ENCODE results near the gene TRIM2. TPM values are rescaled to one million over a fixed set of nuclear protein-coding genes. Genes with fewer than 3 reads are reported as not detected.
A peak's percentile ranks its signal among the peaks of the same experiment; 100 is the strongest.

Gene TRIM2
- polyA plus RNA-seq, 3 donors = 0.50 to 0.96 (median 0.76) TPM

- peak; percentile 43 to 60 (median 48) for DNase-seq
- H4K20me1 ChIP-seq (ENCODE audit: insufficient read depth, low read length) = no peaks in the 10 kb centered on the region
- intact Hi-C loops (cut with micrococcal nuclease) = no loop called here
- peak overlapping the region; percentile 6 to 23 for H3K27ac ChIP-seq (ENCODE audit: low read depth in 1 of 2, low read length in 2 of 2)
- peak overlapping the region; percentile 90 for H3K4me2 ChIP-seq (replicated peaks; ENCODE audit: extremely low read depth, low read length, poor library complexity, severe bottlenecking)
- peak overlapping the region; percentile 72 for H3K9ac ChIP-seq (ENCODE audit: insufficient read depth, low read length, poor library complexity, severe bottlenecking)
- H3K27me3 ChIP-seq (ENCODE audit: control insufficient read depth in 2 of 2, insufficient read depth in 2 of 2, low read length in 2 of 2) = peaks cover 3 to 5% of the 10 kb centered on the region in 2 donors
- Mint-ChIP-seq H3K4me1 (peaks cover 26% of the 10 kb centered on the region), H3K27me3 (ENCODE audit: low read depth in 3 of 3) (peaks cover 12 to 32% (median 19%) of the 10 kb centered on the region in 3 donors), H3K9me3 (peaks cover 16 to 35% (median 22%) of the 10 kb centered on the region in 7 donors), H3K4me3 (peak overlapping the region; percentile 94 to 96), H3K27ac (peak overlapping the region in 6 of 7 donors; percentile 8 to 65 (median 58)), H3K36me3 (peaks cover 6 to 9% of the 10 kb centered on the region in 2 donors)
- H2AFZ ChIP-seq (ENCODE audit: insufficient read depth, low read depth, low read length, poor library complexity, severe bottlenecking) = peak overlapping the region; percentile 93
- H3K4me1 ChIP-seq (ENCODE audit: control insufficient read depth in 1 of 2, insufficient read depth in 2 of 2, low read length in 2 of 2) = peaks cover 9 to 16% of the 10 kb centered on the region in 2 donors
- H3K4me3 ChIP-seq (replicated peaks in 1 of 3; ENCODE audit: low read depth in 2 of 3, low read length in 3 of 3) = peak overlapping the region; percentile 50 to 86 (median 53)
- peaks cover 0 to 5% of the 10 kb centered on the region in 2 donors for H3K36me3 ChIP-seq (replicated peaks in 1 of 2; ENCODE audit: control insufficient read depth in 1 of 2, insufficient read depth in 2 of 2, low read length in 2 of 2)
- 12% methylated on average over 28 of the region's 30 CpGs for WGBS (ENCODE audit: insufficient coverage)
- peaks cover 0 to 14% of the 10 kb centered on the region in 2 donors for H3K9me3 ChIP-seq (replicated peaks in 1 of 2; ENCODE audit: control insufficient read depth in 1 of 2, insufficient read depth in 1 of 2, low read length in 2 of 2)
- TF ChIP-seq, protein P1, sequence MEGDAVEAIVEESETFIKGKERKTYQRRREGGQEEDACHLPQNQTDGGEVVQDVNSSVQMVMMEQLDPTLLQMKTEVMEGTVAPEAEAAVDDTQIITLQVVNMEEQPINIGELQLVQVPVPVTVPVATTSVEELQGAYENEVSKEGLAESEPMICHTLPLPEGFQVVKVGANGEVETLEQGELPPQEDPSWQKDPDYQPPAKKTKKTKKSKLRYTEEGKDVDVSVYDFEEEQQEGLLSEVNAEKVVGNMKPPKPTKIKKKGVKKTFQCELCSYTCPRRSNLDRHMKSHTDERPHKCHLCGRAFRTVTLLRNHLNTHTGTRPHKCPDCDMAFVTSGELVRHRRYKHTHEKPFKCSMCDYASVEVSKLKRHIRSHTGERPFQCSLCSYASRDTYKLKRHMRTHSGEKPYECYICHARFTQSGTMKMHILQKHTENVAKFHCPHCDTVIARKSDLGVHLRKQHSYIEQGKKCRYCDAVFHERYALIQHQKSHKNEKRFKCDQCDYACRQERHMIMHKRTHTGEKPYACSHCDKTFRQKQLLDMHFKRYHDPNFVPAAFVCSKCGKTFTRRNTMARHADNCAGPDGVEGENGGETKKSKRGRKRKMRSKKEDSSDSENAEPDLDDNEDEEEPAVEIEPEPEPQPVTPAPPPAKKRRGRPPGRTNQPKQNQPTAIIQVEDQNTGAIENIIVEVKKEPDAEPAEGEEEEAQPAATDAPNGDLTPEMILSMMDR (IDR thresholded peaks at IDR 0.05) = no peak
- H3K79me2 ChIP-seq (ENCODE audit: insufficient read depth, low read length) = no peaks in the 10 kb centered on the region
These were observed 17.8 kb downstream of the TRIM2 start for GRCh38 chr4:153221783-153222706.

DNA sequence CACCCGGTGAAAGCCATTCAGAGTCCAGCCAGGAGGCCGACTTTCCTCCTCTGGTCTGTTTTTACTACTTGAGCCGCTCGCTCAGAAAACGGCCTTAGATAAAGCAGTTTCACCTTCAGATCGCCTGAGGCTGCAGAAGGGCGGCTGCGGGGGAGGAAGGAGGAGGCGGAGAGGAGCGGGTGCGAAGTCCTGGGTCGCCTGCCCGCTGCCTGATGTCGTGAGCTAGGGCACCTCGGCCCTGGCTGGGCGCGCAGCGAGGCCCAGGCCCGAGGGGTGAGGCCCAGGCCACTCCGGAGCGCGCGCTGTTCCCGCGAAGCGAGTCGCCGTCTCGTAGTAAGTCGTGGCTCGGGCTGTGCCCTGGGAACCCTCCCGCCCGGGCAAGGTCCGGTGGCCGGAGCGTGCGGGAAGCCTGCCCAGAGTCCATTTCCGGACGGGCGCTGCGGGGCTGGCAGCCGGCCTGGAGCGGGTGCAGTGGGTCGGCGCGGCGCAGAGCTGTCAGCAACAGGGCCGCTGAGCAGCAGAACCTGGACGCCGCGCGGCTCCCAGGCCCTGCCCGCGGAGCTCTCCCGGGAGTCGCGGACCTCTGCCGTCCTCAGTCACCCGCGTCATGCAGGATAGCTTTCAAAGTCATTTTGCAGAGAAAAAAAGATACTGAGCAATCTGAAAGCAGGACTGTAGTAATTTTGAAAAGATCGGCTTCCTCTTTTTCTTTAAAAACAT lies 18.6 kb downstream of the TRIM2 start:
- peak; percentile 10 to 32 (median 15) for DNase-seq
- H3K4me3 ChIP-seq (replicated peaks in 1 of 3; ENCODE audit: low read depth in 2 of 3, low read length in 3 of 3) = peak overlapping the region; percentile 50 to 86 (median 53)
- Mint-ChIP-seq H3K4me1 (peaks cover 22% of the 10 kb centered on the region), H3K4me3 (peak overlapping the region; percentile 94 to 96), H3K27ac (peak overlapping the region in 5 of 7 donors; percentile 8 to 60 (median 50)), H3K9me3 (peaks cover 16 to 35% (median 22%) of the 10 kb centered on the region in 7 donors), H3K36me3 (peaks cover 6 to 9% of the 10 kb centered on the region in 2 donors), H3K27me3 (ENCODE audit: low read depth in 3 of 3) (peaks cover 12 to 28% (median 19%) of the 10 kb centered on the region in 3 donors)
- H2AFZ ChIP-seq (ENCODE audit: insufficient read depth, low read depth, low read length, poor library complexity, severe bottlenecking) = peak overlapping the region; percentile 93
- H4K20me1 ChIP-seq (ENCODE audit: insufficient read depth, low read length) = no peaks in the 10 kb centered on the region
- TF ChIP-seq, protein P1 (IDR thresholded peaks at IDR 0.05) = no peak
- peaks cover 0 to 14% of the 10 kb centered on the region in 2 donors for H3K9me3 ChIP-seq (replicated peaks in 1 of 2; ENCODE audit: control insufficient read depth in 1 of 2, insufficient read depth in 1 of 2, low read length in 2 of 2)
- H3K9ac ChIP-seq (ENCODE audit: insufficient read depth, low read length, poor library complexity, severe bottlenecking) = peak overlapping the region; percentile 72
- no peaks in the 10 kb centered on the region for H3K79me2 ChIP-seq (ENCODE audit: insufficient read depth, low read length)
- peak overlapping the region; percentile 90 for H3K4me2 ChIP-seq (replicated peaks; ENCODE audit: extremely low read depth, low read length, poor library complexity, severe bottlenecking)
- peaks cover 0 to 5% of the 10 kb centered on the region in 2 donors for H3K36me3 ChIP-seq (replicated peaks in 1 of 2; ENCODE audit: control insufficient read depth in 1 of 2, insufficient read depth in 2 of 2, low read length in 2 of 2)
- WGBS (ENCODE audit: insufficient coverage) = under 1% methylated on average over 53 of the region's 61 CpGs
- intact Hi-C loops (cut with micrococcal nuclease) = no loop called here
- peak overlapping the region in 1 of 2 donors; percentile 23 for H3K27ac ChIP-seq (ENCODE audit: low read depth in 1 of 2, low read length in 2 of 2)
- H3K4me1 ChIP-seq (ENCODE audit: control insufficient read depth in 1 of 2, insufficient read depth in 2 of 2, low read length in 2 of 2) = peaks cover 9 to 13% of the 10 kb centered on the region in 2 donors
- peaks cover 3 to 5% of the 10 kb centered on the region in 2 donors for H3K27me3 ChIP-seq (ENCODE audit: control insufficient read depth in 2 of 2, insufficient read depth in 2 of 2, low read length in 2 of 2)

Data from CD14-positive monocyte (primary cell).